Measurements from ENCODE around the gene PPP1R12B. TPM values are rescaled to one million over a fixed set of nuclear protein-coding genes. Genes with fewer than 3 reads are reported as not detected.
"Not testable (repeated sequence)": the region's sequence is repeated elsewhere in the genome, so short reads cannot be mapped to it uniquely, and the experiment has no call there.

Gene PPP1R12B
- total RNA-seq, 2 experiments from 2014 or later: 12.4 to 14.3 TPM

GRCh38 chr1:202513875-202514274, 165.4 kb downstream of the PPP1R12B start:
- CTCF ChIA-PET: interaction anchor here (0.6 kb wide), 1 partner anchor 42 kb away, joined by 4 read pairs; no protein-coding TSS in a partner anchor
- POLR2A ChIA-PET: not testable (repeated sequence)

- POLR2A ChIA-PET: no interaction called here
- CTCF ChIA-PET: no interaction called here
Measured at GRCh38 chr1:202516434-202516877, 168.0 kb downstream of the PPP1R12B start.

- CTCF ChIA-PET, POLR2A ChIA-PET: not testable (repeated sequence)
Measured at GRCh38 chr1:202517146-202517545, 168.6 kb downstream of the PPP1R12B start.

- CTCF ChIA-PET: not testable (repeated sequence)
Measured at GRCh38 chr1:202518180-202518579, 169.7 kb downstream of the PPP1R12B start.

GRCh38 chr1:202518905-202519304, 170.4 kb downstream of the PPP1R12B start:
- POLR2A ChIA-PET, CTCF ChIA-PET: not testable (repeated sequence)

More at GRCh38 chr1:202518180-202518579, 169.7 kb downstream of the PPP1R12B start:
- POLR2A ChIA-PET: not testable (repeated sequence)

GRCh38 chr1:202520129-202520856, 171.8 kb downstream of the PPP1R12B start:
- POLR2A ChIA-PET, CTCF ChIA-PET: not testable (repeated sequence)

GRCh38 chr1:202520857-202521216, 172.3 kb downstream of the PPP1R12B start:
- CTCF ChIA-PET, POLR2A ChIA-PET: not testable (repeated sequence)

- CTCF ChIA-PET, POLR2A ChIA-PET: not testable (repeated sequence)
Measured at GRCh38 chr1:202521484-202521883, 173.0 kb downstream of the PPP1R12B start.

GRCh38 chr1:202521886-202522285, 173.4 kb downstream of the PPP1R12B start:
- ChIA-PET POLR2A (no interaction called here), CTCF (no interaction called here)

GRCh38 chr1:202526056-202526455, 177.6 kb downstream of the PPP1R12B start:
- CTCF ChIA-PET: interaction anchor here (0.5 kb wide), 1 partner anchor 515 kb away, joined by 4 read pairs; no protein-coding TSS in a partner anchor
- POLR2A ChIA-PET: not testable (repeated sequence)

GRCh38 chr1:202528096-202528722, 179.7 kb downstream of the PPP1R12B start:
- CTCF ChIA-PET, POLR2A ChIA-PET: not testable (repeated sequence)

- POLR2A ChIA-PET: not testable (repeated sequence)
Measured at GRCh38 chr1:202530686-202531085, 182.2 kb downstream of the PPP1R12B start.

GRCh38 chr1:202531472-202531811, 182.9 kb downstream of the PPP1R12B start:
- ChIA-PET CTCF (no interaction called here), POLR2A (no interaction called here)

More at GRCh38 chr1:202530686-202531085, 182.2 kb downstream of the PPP1R12B start:
- CTCF ChIA-PET: not testable (repeated sequence)

- CTCF ChIA-PET, POLR2A ChIA-PET: not testable (repeated sequence)
Measured at GRCh38 chr1:202531812-202532616, 183.5 kb downstream of the PPP1R12B start.

GRCh38 chr1:202539166-202539574, 190.7 kb downstream of the PPP1R12B start:
- CTCF ChIA-PET, POLR2A ChIA-PET: not testable (repeated sequence)

- POLR2A ChIA-PET, CTCF ChIA-PET: not testable (repeated sequence)
Measured at GRCh38 chr1:202539583-202539982, 191.1 kb downstream of the PPP1R12B start.

GRCh38 chr1:202540014-202540413, 191.5 kb downstream of the PPP1R12B start:
- CTCF ChIA-PET: no interaction called here
- POLR2A ChIA-PET: no interaction called here

GRCh38 chr1:202540448-202540847, 191.9 kb downstream of the PPP1R12B start:
- CTCF ChIA-PET: no interaction called here
- POLR2A ChIA-PET: no interaction called here

- POLR2A ChIA-PET, CTCF ChIA-PET: not testable (repeated sequence)
Measured at GRCh38 chr1:202540858-202541257, 192.4 kb downstream of the PPP1R12B start.

GRCh38 chr1:202542415-202542814, 193.9 kb downstream of the PPP1R12B start:
- CTCF ChIA-PET, POLR2A ChIA-PET: not testable (repeated sequence)

GRCh38 chr1:202543537-202543936, 195.0 kb downstream of the PPP1R12B start:
- POLR2A ChIA-PET: not testable (repeated sequence)
- CTCF ChIA-PET: interaction anchor here (0.6 kb wide), 1 partner anchor 61 kb away, joined by 3 read pairs; no protein-coding TSS in a partner anchor
